ENCODE results near the gene IGFL4. TPM values are rescaled to one million over a fixed set of nuclear protein-coding genes. Genes with fewer than 3 reads are reported as not detected.

The IGFL4 gene
- polyA plus RNA-seq (2013) = 0.04 and 0.10 TPM in 2 replicates

GRCh38 chr19:46040952-46041500 is at the start of gene IGFL4:
Gene IGFL4 (minus strand): TSS chr19:46041002. CDS start chr19:46040962, 40 bp downstream.
- Histone ChIP-seq H4K91ac (ENCODE audit: low read depth, low read length) (no peak within 1 kb of the TSS), H3K27me3 (ENCODE audit: insufficient read depth, low read length) (peaks cover 6% of the 10 kb centered on the region), H2BK12ac (ENCODE audit: low read length) (no peak within 1 kb of the TSS), H3K4ac (ENCODE audit: low read depth, low read length) (no peak within 1 kb of the TSS), H3K4me3 (ENCODE audit: low read depth, low read length) (no peak within 1 kb of the TSS), H4K8ac (ENCODE audit: low read depth, low read length) (no peak within 1 kb of the TSS), H2BK5ac (ENCODE audit: low read depth, low read length, poor library complexity) (no peak within 1 kb of the TSS), H4K12ac (ENCODE audit: low read depth, low read length) (no peak within 1 kb of the TSS), H3K18ac (ENCODE audit: low read length) (no peak within 1 kb of the TSS), H3K9me3 (ENCODE audit: insufficient read depth, low read depth, low read length) (peaks cover 13% of the 10 kb centered on the region), H3K27ac (ENCODE audit: low read depth, low read length) (no peak within 1 kb of the TSS), H3K14ac (ENCODE audit: low read length) (no peak within 1 kb of the TSS), H3K9ac (ENCODE audit: low read length) (no peak within 1 kb of the TSS), H3K36me3 (ENCODE audit: control insufficient read depth in 1 of 2, insufficient read depth in 2 of 2, low read length in 2 of 2) (no peaks in the 10 kb centered on the region), H3K4me1 (ENCODE audit: control insufficient read depth in 1 of 2, insufficient read depth in 2 of 2, low read length in 2 of 2) (no peaks in the 10 kb centered on the region), H3K79me1 (ENCODE audit: low read length) (no peaks in the 10 kb centered on the region), H2AK5ac (ENCODE audit: low read length) (no peak within 1 kb of the TSS), H3K4me2 (ENCODE audit: low read length) (no peak within 1 kb of the TSS), H3K23ac (ENCODE audit: low read length) (no peak within 1 kb of the TSS), H3K79me2 (ENCODE audit: control insufficient read depth, insufficient read depth, low read length, poor library complexity) (no peaks in the 10 kb centered on the region), H2AFZ (ENCODE audit: insufficient read depth, low read length, poor library complexity) (no peak within 1 kb of the TSS), H2BK120ac (ENCODE audit: insufficient read depth, low read length, poor library complexity) (no peak within 1 kb of the TSS)
- no CpG with 5 or more reads among the region's 7 CpGs for WGBS (ENCODE audit: extremely low coverage, insufficient coverage, insufficient read length)
- no peak for DNase-seq

- Histone ChIP-seq H3K79me2 (ENCODE audit: control insufficient read depth, insufficient read depth, low read length, poor library complexity) (no peaks in the 10 kb centered on the region), H3K4me2 (ENCODE audit: low read length) (no peak overlapping the region), H4K91ac (ENCODE audit: low read depth, low read length) (no peak overlapping the region), H3K27me3 (ENCODE audit: insufficient read depth, low read length) (no peaks in the 10 kb centered on the region), H3K14ac (ENCODE audit: low read length) (no peak overlapping the region), H2BK5ac (ENCODE audit: low read depth, low read length, poor library complexity) (no peak overlapping the region), H3K27ac (ENCODE audit: low read depth, low read length) (no peak overlapping the region), H3K9ac (ENCODE audit: low read length) (no peak overlapping the region), H2BK120ac (ENCODE audit: insufficient read depth, low read length, poor library complexity) (no peak overlapping the region), H3K4me3 (ENCODE audit: low read depth, low read length) (no peak overlapping the region), H2AK5ac (ENCODE audit: low read length) (no peak overlapping the region), H3K18ac (ENCODE audit: low read length) (peak overlapping the region; percentile 47), H3K36me3 (ENCODE audit: control insufficient read depth in 1 of 2, insufficient read depth in 2 of 2, low read length in 2 of 2) (no peaks in the 10 kb centered on the region), H3K79me1 (ENCODE audit: low read length) (no peaks in the 10 kb centered on the region), H2AFZ (ENCODE audit: insufficient read depth, low read length, poor library complexity) (no peak overlapping the region), H3K4ac (ENCODE audit: low read depth, low read length) (no peak overlapping the region), H4K12ac (ENCODE audit: low read depth, low read length) (no peak overlapping the region), H2BK12ac (ENCODE audit: low read length) (no peak overlapping the region), H3K23ac (ENCODE audit: low read length) (no peak overlapping the region), H3K9me3 (ENCODE audit: insufficient read depth, low read depth, low read length) (peaks cover 8% of the 10 kb centered on the region), H4K8ac (ENCODE audit: low read depth, low read length) (no peak overlapping the region), H3K4me1 (ENCODE audit: control insufficient read depth in 1 of 2, insufficient read depth in 2 of 2, low read length in 2 of 2) (no peaks in the 10 kb centered on the region)
- WGBS (ENCODE audit: extremely low coverage, insufficient coverage, insufficient read length) = no CpG with 5 or more reads among the region's 5 CpGs
- no peak for DNase-seq
Measured at GRCh38 chr19:46090444-46090843, 49.6 kb upstream of the IGFL4 start.

- Histone ChIP-seq H3K23ac (ENCODE audit: low read length) (no peak overlapping the region), H3K9me3 (ENCODE audit: insufficient read depth, low read depth, low read length) (peaks cover 8% of the 10 kb centered on the region), H3K36me3 (ENCODE audit: control insufficient read depth in 1 of 2, insufficient read depth in 2 of 2, low read length in 2 of 2) (no peaks in the 10 kb centered on the region), H3K4ac (ENCODE audit: low read depth, low read length) (no peak overlapping the region), H2BK12ac (ENCODE audit: low read length) (no peak overlapping the region), H3K79me2 (ENCODE audit: control insufficient read depth, insufficient read depth, low read length, poor library complexity) (no peaks in the 10 kb centered on the region), H4K12ac (ENCODE audit: low read depth, low read length) (no peak overlapping the region), H3K14ac (ENCODE audit: low read length) (no peak overlapping the region), H2BK120ac (ENCODE audit: insufficient read depth, low read length, poor library complexity) (no peak overlapping the region), H2BK5ac (ENCODE audit: low read depth, low read length, poor library complexity) (no peak overlapping the region), H3K27me3 (ENCODE audit: insufficient read depth, low read length) (no peaks in the 10 kb centered on the region), H3K79me1 (ENCODE audit: low read length) (no peaks in the 10 kb centered on the region), H3K4me1 (ENCODE audit: control insufficient read depth in 1 of 2, insufficient read depth in 2 of 2, low read length in 2 of 2) (no peaks in the 10 kb centered on the region), H3K18ac (ENCODE audit: low read length) (no peak overlapping the region), H3K4me3 (ENCODE audit: low read depth, low read length) (no peak overlapping the region), H4K8ac (ENCODE audit: low read depth, low read length) (no peak overlapping the region), H3K27ac (ENCODE audit: low read depth, low read length) (no peak overlapping the region), H2AFZ (ENCODE audit: insufficient read depth, low read length, poor library complexity) (no peak overlapping the region), H3K4me2 (ENCODE audit: low read length) (no peak overlapping the region), H3K9ac (ENCODE audit: low read length) (no peak overlapping the region), H2AK5ac (ENCODE audit: low read length) (no peak overlapping the region), H4K91ac (ENCODE audit: low read depth, low read length) (no peak overlapping the region)
- no CpG with 5 or more reads among the region's 1 CpG for WGBS (ENCODE audit: extremely low coverage, insufficient coverage, insufficient read length)
- DNase-seq = no peak
Measured at GRCh38 chr19:46089432-46089831, 48.6 kb upstream of the IGFL4 start.

- Histone ChIP-seq H3K23ac (ENCODE audit: low read length) (no peak overlapping the region), H4K91ac (ENCODE audit: low read depth, low read length) (no peak overlapping the region), H3K9ac (ENCODE audit: low read length) (no peak overlapping the region), H2BK120ac (ENCODE audit: insufficient read depth, low read length, poor library complexity) (no peak overlapping the region), H3K27me3 (ENCODE audit: insufficient read depth, low read length) (no peaks in the 10 kb centered on the region), H3K9me3 (ENCODE audit: insufficient read depth, low read depth, low read length) (peaks cover 8% of the 10 kb centered on the region), H3K79me1 (ENCODE audit: low read length) (no peaks in the 10 kb centered on the region), H2BK5ac (ENCODE audit: low read depth, low read length, poor library complexity) (no peak overlapping the region), H2AK5ac (ENCODE audit: low read length) (no peak overlapping the region), H3K18ac (ENCODE audit: low read length) (no peak overlapping the region), H4K12ac (ENCODE audit: low read depth, low read length) (no peak overlapping the region), H3K4me1 (ENCODE audit: control insufficient read depth in 1 of 2, insufficient read depth in 2 of 2, low read length in 2 of 2) (no peaks in the 10 kb centered on the region), H3K4me2 (ENCODE audit: low read length) (no peak overlapping the region), H3K27ac (ENCODE audit: low read depth, low read length) (no peak overlapping the region), H2AFZ (ENCODE audit: insufficient read depth, low read length, poor library complexity) (no peak overlapping the region), H3K14ac (ENCODE audit: low read length) (no peak overlapping the region), H2BK12ac (ENCODE audit: low read length) (no peak overlapping the region), H3K79me2 (ENCODE audit: control insufficient read depth, insufficient read depth, low read length, poor library complexity) (no peaks in the 10 kb centered on the region), H3K4ac (ENCODE audit: low read depth, low read length) (no peak overlapping the region), H4K8ac (ENCODE audit: low read depth, low read length) (no peak overlapping the region), H3K36me3 (ENCODE audit: control insufficient read depth in 1 of 2, insufficient read depth in 2 of 2, low read length in 2 of 2) (no peaks in the 10 kb centered on the region), H3K4me3 (ENCODE audit: low read depth, low read length) (no peak overlapping the region)
- DNase-seq = no peak
- no CpG with 5 or more reads among the region's 2 CpGs for WGBS (ENCODE audit: extremely low coverage, insufficient coverage, insufficient read length)
Measured at GRCh38 chr19:46088101-46088500, 47.3 kb upstream of the IGFL4 start.
